WTC11 (cell line): ENCODE results near the gene VASH1. TPM values are rescaled to one million over a fixed set of nuclear protein-coding genes. Genes with fewer than 3 reads are reported as not detected.

Experiments
- ATAC-seq: fragments of 200-7000 bp; cut with Tn5 transposase; 2 replicates; pipeline ENCODE4 v1.10.0; 2021; ENCODE audit warnings: mild to moderate bottlenecking, moderate library complexity
- CTCF ChIA-PET: fragments of 300-600 bp; sonication (Branson Sonifier 250); formaldehyde crosslinking; loops from one replicate; lab custom pipeline; 2021; ENCODE audit warnings: antibody characterized with exemption; lab: Charles Lee
- POLR2A ChIA-PET: fragments of 350-600 bp; sonication (Branson Sonifier 250); formaldehyde crosslinking; loops from one replicate; lab custom pipeline; 2021; ENCODE audit warnings: antibody characterized with exemption; lab: Charles Lee
- DNase-seq: peaks from one replicate; pipeline ENCODE4 v3.0.0; 2021; ENCODE audit warnings: low spot score
- H3K27ac Mint-ChIP-seq: 2 replicates; pipeline ENCODE4 v1.8.0; 2021; ENCODE audit warnings: mixed read lengths
- H3K27me3 Mint-ChIP-seq: 2 replicates; pipeline ENCODE4 v1.8.0; 2021; ENCODE audit warnings: low read depth, mild to moderate bottlenecking, moderate library complexity, mixed read lengths
- H3K36me3 Mint-ChIP-seq: 2 replicates; pipeline ENCODE4 v1.8.0; 2021; ENCODE audit warnings: mixed read lengths
- H3K4me1 Mint-ChIP-seq: 2 replicates; pipeline ENCODE4 v1.8.0; 2022; ENCODE audit warnings: mixed read lengths
- H3K4me3 Mint-ChIP-seq: 2 replicates; pipeline ENCODE4 v1.8.0; 2021; ENCODE audit warnings: mild to moderate bottlenecking, moderate library complexity, mixed read lengths
- H3K9me3 Mint-ChIP-seq: 2 replicates; pipeline ENCODE4 v1.8.0; 2021; ENCODE audit warnings: mixed read lengths
- CTCF ChIP-seq: fragments of 200-600 bp; IDR thresholded peaks from 2 replicates; pipeline ENCODE4 v1.8.0; 2022; ENCODE audit warnings: antibody characterized with exemption
- E2F5 ChIP-seq: sonication (generic); formaldehyde crosslinking; IDR thresholded peaks from 2 replicates; pipeline ENCODE4 v1.8.1; 2022; ENCODE audit warnings: mild to moderate bottlenecking, moderate library complexity, missing genetic modification reagents
- ERG ChIP-seq: fragments of 250-450 bp; sonication (Bioruptor Pico); IDR thresholded peaks from 2 replicates; pipeline ENCODE4 v1.8.0; 2021; ENCODE audit warnings: mild to moderate bottlenecking
- FOXK1 ChIP-seq: sonication (generic); formaldehyde crosslinking; IDR thresholded peaks from 2 replicates; pipeline ENCODE4 v1.8.0; 2022; ENCODE audit warnings: mild to moderate bottlenecking, moderate library complexity, missing genetic modification reagents
- GABPB1 ChIP-seq: sonication (generic); formaldehyde crosslinking; IDR thresholded peaks from 2 replicates; pipeline ENCODE4 v1.8.1; 2023; ENCODE audit warnings: mild to moderate bottlenecking, missing genetic modification reagents
- GTF2I ChIP-seq: fragments of 250-450 bp; sonication (Bioruptor Pico); conservative IDR thresholded peaks from 2 replicates; pipeline ENCODE4 v1.4.0; 2021; ENCODE audit warnings: mild to moderate bottlenecking
- HMGA2 ChIP-seq: fragments of 250-450 bp; sonication (Bioruptor Pico); IDR thresholded peaks from 2 replicates; pipeline ENCODE4 v1.4.0; 2021; ENCODE audit warnings: mild to moderate bottlenecking, moderate library complexity
- KAT7 ChIP-seq: sonication (generic); formaldehyde crosslinking; IDR thresholded peaks from 2 replicates; pipeline ENCODE4 v1.8.1; 2023; ENCODE audit warnings: missing genetic modification reagents, mild to moderate bottlenecking, borderline replicate concordance
- MXD4 ChIP-seq: fragments of 250-450 bp; sonication (Bioruptor Pico); IDR thresholded peaks from 2 replicates; pipeline ENCODE4 v1.8.0; 2021; ENCODE audit warnings: mild to moderate bottlenecking, moderate library complexity, borderline replicate concordance
- MYBL2 ChIP-seq: sonication (generic); formaldehyde crosslinking; IDR thresholded peaks from 2 replicates; pipeline ENCODE4 v1.8.1; 2023; ENCODE audit warnings: mild to moderate bottlenecking, moderate library complexity, missing genetic modification reagents
- NR3C1 ChIP-seq: sonication (generic); formaldehyde crosslinking; conservative IDR thresholded peaks from 2 replicates; pipeline ENCODE4 v1.8.1; 2023; ENCODE audit warnings: low read depth, mild to moderate bottlenecking, missing genetic modification reagents
- PRDM15 ChIP-seq: sonication (generic); formaldehyde crosslinking; IDR thresholded peaks from 2 replicates; pipeline ENCODE4 v1.8.0; 2022; ENCODE audit warnings: missing genetic modification reagents
- PREB ChIP-seq: sonication (generic); formaldehyde crosslinking; IDR thresholded peaks from 2 replicates; pipeline ENCODE4 v1.8.1; 2022; ENCODE audit warnings: mild to moderate bottlenecking, missing genetic modification reagents, moderate library complexity, borderline replicate concordance
- TCF7 ChIP-seq: sonication (generic); formaldehyde crosslinking; IDR thresholded peaks from 2 replicates; pipeline ENCODE4 v1.8.0; 2022; ENCODE audit warnings: mild to moderate bottlenecking, low read depth, missing genetic modification reagents, moderate library complexity
- TEAD4 ChIP-seq: sonication (generic); formaldehyde crosslinking; IDR thresholded peaks from 2 replicates; pipeline ENCODE4 v1.8.0; 2022; ENCODE audit warnings: mild to moderate bottlenecking, missing genetic modification reagents
- ZNF121 ChIP-seq: sonication (generic); formaldehyde crosslinking; IDR thresholded peaks from 2 replicates; pipeline ENCODE4 v1.8.0; 2023; ENCODE audit warnings: missing genetic modification reagents
- ZNF232 ChIP-seq: sonication (generic); formaldehyde crosslinking; IDR thresholded peaks from 2 replicates; pipeline ENCODE4 v1.8.0; 2022; ENCODE audit warnings: mild to moderate bottlenecking, missing genetic modification reagents
- ZNF317 ChIP-seq: sonication (generic); formaldehyde crosslinking; IDR thresholded peaks from 2 replicates; pipeline ENCODE4 v1.8.1; 2023; ENCODE audit warnings: low read depth, mild to moderate bottlenecking, moderate library complexity, missing genetic modification reagents, borderline replicate concordance
- ZNF425 ChIP-seq: fragments of 250-450 bp; sonication (Bioruptor Pico); conservative IDR thresholded peaks from 2 replicates; pipeline ENCODE4 v1.9.0; 2021; ENCODE audit warnings: mild to moderate bottlenecking
- total RNA-seq: library from RNA; stranded (reverse); gene quantifications from 3 replicates; pipeline ENCODE4 v1.2.3, GENCODE V29; 2021

VASH1 gene
- total RNA-seq, 1 experiment from 2014 or later, result 7.2 TPM

GRCh38 chr14:76713121-76713520 is 48.1 kb upstream of the VASH1 start (continued):
- TF ChIP-seq CTCF (no peak), FOXK1 (CRISPR knock-in tag) (no peak)

- Mint-ChIP-seq H3K4me1 (peaks cover 4% of the 10 kb centered on the region; the same call in 1 of the 2 replicates), H3K27me3 (peaks cover 2% of the 10 kb centered on the region; the same call in 1 of the 2 replicates), H3K4me3 (no peak overlapping the region), H3K27ac (no peak overlapping the region), H3K9me3 (peaks cover 10% of the 10 kb centered on the region; the same call in 1 of the 2 replicates), H3K36me3 (no peaks in the 10 kb centered on the region)
- ChIA-PET CTCF (interaction anchor here (0.6 to 4.3 kb wide), 2 partner anchors 70 to 80 kb away, joined by 3 to 20 read pairs; no protein-coding TSS in a partner anchor), POLR2A (no interaction called here)
- TF ChIP-seq PRDM15 (CRISPR knock-in tag), result no peak
- TF ChIP-seq ZNF232 (CRISPR knock-in tag), result no peak
- TF ChIP-seq PREB (CRISPR knock-in tag), result no peak
- no peak for TF ChIP-seq NR3C1 (CRISPR knock-in tag)
- no peak for TF ChIP-seq MXD4 (CRISPR knock-in tag)
- no peak for TF ChIP-seq ERG
- TF ChIP-seq E2F5, result no peak
- TF ChIP-seq TEAD4 (CRISPR knock-in tag), result no peak
- no peak for TF ChIP-seq ZNF121
- TF ChIP-seq GABPB1 (CRISPR knock-in tag), result no peak
- TF ChIP-seq ZNF317, result no peak
- no peak for TF ChIP-seq KAT7
- TF ChIP-seq TCF7 (CRISPR knock-in tag), result no peak
- no peak for TF ChIP-seq ZNF425 (CRISPR knock-in tag)
- TF ChIP-seq MYBL2, result no peak
- TF ChIP-seq GTF2I, result no peak
- no peak for TF ChIP-seq HMGA2 (CRISPR knock-in tag)
- no peak for ATAC-seq
- DNase-seq, result no peak
These were observed 46.8 kb upstream of the VASH1 start for GRCh38 chr14:76714470-76714869.
